Activated naive CD4-positive, alpha-beta T cell treated with anti-CD3 and anti-CD28 coated beads, Interleukin-2, amount 50 U/mL, for 24 hours (primary cell): Measurements from ENCODE around the gene CAPN2.

Experiments used
- H3K27ac Mint-ChIP-seq: one replicate; pipeline ENCODE4 v1.8.0; 2021; ENCODE audit warnings: mild to moderate bottlenecking, mixed read lengths
- H3K27me3 Mint-ChIP-seq: one replicate; pipeline ENCODE4 v1.8.0; 2021; ENCODE audit warnings: mixed read lengths
- H3K36me3 Mint-ChIP-seq: one replicate; pipeline ENCODE4 v1.8.0; 2021; ENCODE audit warnings: mixed read lengths
- H3K4me1 Mint-ChIP-seq: one replicate; pipeline ENCODE4 v1.8.0; 2021; ENCODE audit warnings: mixed read lengths
- H3K4me3 Mint-ChIP-seq: one replicate; pipeline ENCODE4 v1.8.0; 2021; ENCODE audit warnings: mild to moderate bottlenecking, mixed read lengths
- H3K9me3 Mint-ChIP-seq: one replicate; pipeline ENCODE4 v1.8.0; 2021; ENCODE audit warnings: mixed read lengths

CAPN2 gene

DNA sequence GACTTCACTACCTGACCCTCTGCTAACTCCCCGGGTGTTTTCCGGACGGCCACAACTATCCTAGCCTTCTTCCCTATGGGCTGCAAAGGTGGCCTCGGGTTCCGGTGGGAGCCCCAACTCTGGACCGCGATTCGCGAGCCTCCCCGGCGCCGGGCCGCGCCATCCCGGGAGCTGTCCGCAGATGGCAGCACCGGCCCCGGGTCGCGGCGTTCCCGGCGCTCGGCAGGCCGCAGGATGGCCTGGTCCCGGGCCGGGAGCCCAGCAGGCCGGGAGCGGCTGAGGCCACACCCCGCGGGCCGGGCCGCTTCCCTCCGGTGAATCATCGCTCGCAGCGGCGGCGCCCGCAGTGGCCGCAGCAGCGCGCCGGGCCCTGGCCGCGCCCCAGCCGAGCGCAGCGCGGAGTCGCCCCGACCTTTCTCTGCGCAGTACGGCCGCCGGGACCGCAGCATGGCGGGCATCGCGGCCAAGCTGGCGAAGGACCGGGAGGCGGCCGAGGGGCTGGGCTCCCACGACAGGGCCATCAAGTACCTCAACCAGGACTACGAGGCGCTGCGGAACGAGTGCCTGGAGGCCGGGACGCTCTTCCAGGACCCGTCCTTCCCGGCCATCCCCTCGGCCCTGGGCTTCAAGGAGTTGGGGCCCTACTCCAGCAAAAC lies at the start of gene CAPN2:
Gene CAPN2, plus strand, starts transcription at position 346 of the 656 bp plus-strand sequence. Its CDS starts 102 bp downstream, at position 448.
- Mint-ChIP-seq H3K4me1 (peaks cover 69% of the 10 kb centered on the region), H3K36me3 (peaks cover 2% of the 10 kb centered on the region), H3K27ac (peak within 1 kb of the TSS; percentile 78), H3K4me3 (peak within 1 kb of the TSS; percentile 82), H3K27me3 (no peaks in the 10 kb centered on the region), H3K9me3 (no peaks in the 10 kb centered on the region)

DNA sequence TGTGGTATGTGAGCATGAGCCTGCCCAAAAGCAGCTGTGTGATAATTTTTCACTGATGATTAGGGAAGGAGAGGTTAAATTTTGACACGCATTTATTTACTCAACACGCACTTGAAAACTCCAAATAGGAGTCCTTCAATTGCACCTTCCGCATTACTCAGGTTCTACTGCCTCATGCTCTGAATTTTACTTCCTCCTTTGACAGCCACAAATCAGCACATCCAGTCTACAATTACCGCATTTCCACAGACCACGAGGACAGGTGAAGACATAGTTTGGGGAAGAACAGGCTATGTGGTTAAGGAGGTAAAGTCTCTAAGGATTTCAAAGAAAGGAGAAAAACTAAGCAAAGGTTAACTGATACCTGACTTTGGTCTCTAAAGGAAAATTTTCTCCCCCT lies 49.4 kb upstream of the CAPN2 start:
- peaks cover 3% of the 10 kb centered on the region for H3K27me3 Mint-ChIP-seq
- no peaks in the 10 kb centered on the region for H3K36me3 Mint-ChIP-seq
- H3K9me3 Mint-ChIP-seq = no peaks in the 10 kb centered on the region
- no peak overlapping the region for H3K4me3 Mint-ChIP-seq
- no peaks in the 10 kb centered on the region for H3K4me1 Mint-ChIP-seq
- H3K27ac Mint-ChIP-seq = no peak overlapping the region

DNA sequence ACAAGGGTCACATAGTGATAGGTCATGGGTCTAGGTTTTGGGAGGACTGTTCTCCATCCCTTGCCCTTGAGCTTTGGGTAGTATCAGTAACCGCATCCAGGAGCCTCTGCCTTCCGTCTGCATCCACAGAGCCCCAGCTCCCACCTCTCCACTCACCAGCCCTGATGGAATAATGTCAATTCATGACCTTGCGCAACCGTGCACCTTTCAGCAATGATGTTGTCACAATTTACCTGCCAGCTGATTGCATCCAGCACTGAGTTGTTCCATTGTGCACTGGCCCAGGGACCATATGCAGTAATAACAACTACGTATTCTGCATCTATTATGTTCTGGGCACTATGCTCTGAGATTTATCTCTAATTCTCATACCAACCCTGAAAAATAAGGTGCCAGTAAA lies 48.2 kb upstream of the CAPN2 start:
- Mint-ChIP-seq H3K36me3 (no peaks in the 10 kb centered on the region), H3K4me1 (no peaks in the 10 kb centered on the region), H3K27ac (no peak overlapping the region), H3K27me3 (peaks cover 3% of the 10 kb centered on the region), H3K9me3 (no peaks in the 10 kb centered on the region), H3K4me3 (no peak overlapping the region)

DNA sequence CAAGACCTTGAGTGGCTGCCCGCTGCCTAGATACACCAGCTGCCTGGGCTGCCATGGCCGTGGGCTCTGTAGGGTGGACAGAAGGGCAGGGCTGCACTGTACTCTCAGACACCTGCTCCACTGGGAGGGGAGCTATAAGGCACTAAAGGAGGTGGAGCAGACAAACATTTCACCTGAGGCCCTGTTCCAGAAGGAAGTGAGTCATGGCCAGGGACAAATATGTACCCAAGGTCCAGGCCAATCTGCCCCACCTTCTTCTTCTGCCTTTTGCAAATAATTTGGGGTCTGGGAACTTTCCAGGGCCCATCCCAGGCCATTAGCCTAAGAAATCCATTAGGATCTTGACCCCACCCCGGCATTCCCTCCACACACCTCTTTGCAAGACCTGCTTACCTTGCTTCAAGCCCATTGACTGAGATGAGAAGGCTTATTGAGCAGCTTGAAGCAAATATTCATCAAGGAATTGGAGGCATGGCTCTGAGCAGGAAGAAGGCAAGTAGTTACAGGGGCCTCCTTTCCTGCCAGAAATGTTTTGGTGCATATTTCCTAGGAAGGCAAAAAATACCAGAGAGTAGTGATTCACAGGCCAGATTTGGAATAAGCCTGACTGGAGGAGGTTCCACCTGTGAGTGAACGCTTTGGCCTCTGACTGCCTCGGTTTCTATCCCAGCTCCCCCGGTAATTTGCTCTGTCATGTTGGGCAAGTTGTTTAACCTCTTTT lies 46.6 kb upstream of the CAPN2 start, which contains the start of gene CAPN8:
Gene CAPN8, minus strand, starts transcription at position 110 of the 721 bp plus-strand sequence. Its CDS starts 55 bp downstream, at position 55.
- no peaks in the 10 kb centered on the region for H3K36me3 Mint-ChIP-seq
- H3K27ac Mint-ChIP-seq = no peak within 1 kb of the TSS
- H3K27me3 Mint-ChIP-seq = no peaks in the 10 kb centered on the region
- H3K9me3 Mint-ChIP-seq = no peaks in the 10 kb centered on the region
- H3K4me3 Mint-ChIP-seq = no peak within 1 kb of the TSS
- H3K4me1 Mint-ChIP-seq = no peaks in the 10 kb centered on the region

DNA sequence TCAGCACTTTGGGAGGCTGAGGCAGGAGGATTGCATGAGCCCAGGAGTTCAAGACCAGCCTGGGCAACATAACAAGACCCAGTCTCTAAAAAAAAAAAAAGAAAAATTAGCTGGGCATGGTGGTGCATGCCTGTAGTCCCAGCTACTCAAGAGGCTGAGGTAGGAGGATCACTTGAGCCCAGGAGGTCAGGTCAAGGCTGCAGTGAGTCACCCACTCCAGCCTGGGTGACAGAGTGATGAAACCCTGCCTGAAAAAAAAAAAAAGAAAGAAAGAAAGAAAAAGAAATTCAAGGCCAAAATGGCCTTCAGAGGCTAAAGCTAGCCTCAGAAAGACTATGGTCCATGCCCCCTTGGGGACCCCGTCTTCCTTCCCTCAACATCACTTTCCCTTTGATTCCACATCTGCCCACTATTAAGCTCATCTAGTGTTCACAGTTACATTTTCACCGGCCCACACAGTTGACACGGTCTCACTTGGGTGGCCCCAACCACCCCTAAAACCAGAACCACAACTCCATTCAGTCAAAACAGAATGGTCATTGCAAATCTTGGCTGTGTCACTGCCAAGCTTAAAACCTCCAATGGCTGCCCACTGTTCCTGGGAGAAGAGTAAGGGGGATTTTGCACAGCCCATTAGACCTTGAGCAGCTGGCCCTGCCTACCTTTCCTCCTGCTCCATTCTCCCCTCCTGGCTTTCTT lies 44.7 kb upstream of the CAPN2 start:
- H3K27me3 Mint-ChIP-seq = no peaks in the 10 kb centered on the region

DNA sequence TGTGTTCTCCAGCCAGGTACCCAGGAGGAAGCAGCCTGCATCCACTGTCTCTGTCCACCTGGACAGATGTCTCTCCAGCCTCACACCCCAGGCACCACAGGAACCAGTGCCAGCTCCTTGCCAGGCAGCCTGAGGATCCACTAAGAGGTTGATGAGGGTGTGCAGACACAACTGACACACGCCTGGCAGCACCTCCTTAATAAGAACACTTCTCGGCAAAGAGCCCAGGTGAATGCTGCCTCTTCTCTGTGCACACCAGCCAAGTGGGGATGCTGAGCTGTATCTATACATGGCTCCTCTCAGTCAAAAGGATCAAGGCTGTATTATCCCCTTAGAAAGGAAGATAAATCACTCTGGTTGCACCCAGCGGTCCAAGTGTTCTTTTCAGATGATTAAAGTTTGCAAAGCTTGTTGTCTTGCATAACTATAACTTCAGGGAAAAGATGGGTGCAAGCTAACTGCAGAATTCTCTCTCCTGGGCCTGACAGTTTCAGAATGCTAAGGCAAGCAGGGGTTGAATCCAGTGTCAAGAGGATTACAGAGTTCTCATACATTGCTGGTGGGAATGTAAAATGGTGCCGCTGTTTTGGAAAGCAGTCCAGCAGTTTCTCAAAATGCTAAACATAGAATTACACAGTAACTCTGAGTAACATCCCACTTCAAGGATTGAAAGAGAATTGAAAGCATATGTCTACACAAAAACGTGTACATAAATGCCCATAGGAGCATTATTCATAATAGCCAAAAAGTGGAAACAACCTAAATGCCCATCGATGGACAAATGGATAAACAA lies 43.1 kb upstream of the CAPN2 start:
- no peak overlapping the region for H3K4me3 Mint-ChIP-seq
- H3K27me3 Mint-ChIP-seq = no peaks in the 10 kb centered on the region
- no peaks in the 10 kb centered on the region for H3K36me3 Mint-ChIP-seq
- H3K27ac Mint-ChIP-seq = no peak overlapping the region
- no peaks in the 10 kb centered on the region for H3K4me1 Mint-ChIP-seq
- no peaks in the 10 kb centered on the region for H3K9me3 Mint-ChIP-seq

More for the DNA sequence above, 44.7 kb upstream of the CAPN2 start:
- no peaks in the 10 kb centered on the region for H3K36me3 Mint-ChIP-seq
- H3K27ac Mint-ChIP-seq = no peak overlapping the region
- no peak overlapping the region for H3K4me3 Mint-ChIP-seq
- H3K9me3 Mint-ChIP-seq = no peaks in the 10 kb centered on the region
- no peaks in the 10 kb centered on the region for H3K4me1 Mint-ChIP-seq

DNA sequence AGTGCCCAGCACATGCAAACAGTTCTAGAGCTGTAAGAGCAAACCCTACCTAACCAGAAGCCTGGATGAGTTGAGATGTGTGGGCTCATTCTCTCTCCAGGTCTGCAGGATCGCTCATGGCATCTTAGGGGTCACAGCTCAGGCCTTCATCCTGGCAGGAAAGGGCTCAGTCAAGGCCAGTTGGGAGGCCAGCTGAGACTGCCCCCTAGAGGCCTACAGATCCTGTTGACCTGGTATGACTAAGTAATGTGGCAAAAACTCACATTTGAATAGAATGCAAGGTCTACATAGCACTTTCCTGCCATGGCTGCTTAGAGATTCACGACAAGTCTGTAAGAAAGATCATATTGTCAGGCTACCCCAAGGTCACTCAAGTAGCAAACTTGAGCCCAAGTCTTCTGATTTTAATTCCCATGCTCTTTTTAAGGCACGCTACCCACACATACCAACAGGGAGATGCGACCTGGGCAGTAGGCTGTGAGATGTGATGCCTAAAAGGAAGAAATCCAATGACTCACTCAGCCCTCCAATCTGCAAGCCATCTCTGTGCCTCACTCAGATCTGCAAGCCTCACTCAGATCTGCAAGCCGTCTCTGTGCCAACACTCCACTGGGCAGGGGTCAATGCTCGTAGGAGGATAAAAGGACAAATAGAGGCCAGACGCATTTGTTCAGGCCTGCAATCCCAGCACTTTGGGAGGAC lies 41.7 kb upstream of the CAPN2 start:
- Mint-ChIP-seq H3K27me3 (no peaks in the 10 kb centered on the region), H3K27ac (no peak overlapping the region), H3K4me1 (no peaks in the 10 kb centered on the region), H3K9me3 (peaks cover 8% of the 10 kb centered on the region), H3K36me3 (peaks cover 2% of the 10 kb centered on the region), H3K4me3 (no peak overlapping the region)

DNA sequence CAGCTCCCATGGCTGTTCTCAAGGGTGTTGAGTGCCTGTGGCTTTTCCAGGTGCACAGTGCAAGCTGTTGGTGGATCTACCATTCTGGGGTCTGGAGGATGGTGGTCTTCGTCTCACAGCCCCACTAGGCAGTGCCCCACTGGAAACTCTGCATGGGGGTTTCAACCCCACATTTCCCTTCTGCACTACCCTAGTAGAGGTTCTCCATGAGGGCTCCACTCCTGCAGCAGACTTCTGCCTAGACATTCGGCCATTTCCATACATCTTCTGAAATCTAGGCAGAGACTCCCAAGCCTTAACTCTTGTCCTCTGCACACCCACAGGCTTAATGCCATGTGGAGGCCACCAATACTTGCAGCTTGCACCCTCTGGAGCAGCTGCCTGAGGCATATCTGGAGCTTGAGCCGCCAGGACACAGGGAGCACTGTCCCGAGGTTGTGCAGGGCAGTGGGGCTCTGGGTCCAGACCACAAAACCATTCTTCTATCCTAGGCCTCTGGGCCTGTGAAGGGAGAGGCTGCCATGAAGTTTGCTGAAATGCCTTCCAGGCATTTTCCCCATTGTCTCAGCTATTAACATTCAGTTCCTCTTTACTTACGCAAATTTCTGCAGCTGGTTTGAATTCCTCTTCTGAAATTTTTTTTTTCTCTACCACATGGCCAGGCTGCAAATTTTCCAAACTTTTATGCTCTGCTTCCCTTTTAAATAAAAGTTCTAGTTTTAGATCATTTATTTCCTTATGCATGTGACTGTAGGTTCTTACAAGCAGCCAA lies 38.0 kb upstream of the CAPN2 start:
- H3K9me3 Mint-ChIP-seq = peaks cover 8% of the 10 kb centered on the region
- no peaks in the 10 kb centered on the region for H3K27me3 Mint-ChIP-seq
- no peaks in the 10 kb centered on the region for H3K4me1 Mint-ChIP-seq
- H3K4me3 Mint-ChIP-seq = no peak overlapping the region
- H3K36me3 Mint-ChIP-seq = peaks cover 4% of the 10 kb centered on the region
- no peak overlapping the region for H3K27ac Mint-ChIP-seq

DNA sequence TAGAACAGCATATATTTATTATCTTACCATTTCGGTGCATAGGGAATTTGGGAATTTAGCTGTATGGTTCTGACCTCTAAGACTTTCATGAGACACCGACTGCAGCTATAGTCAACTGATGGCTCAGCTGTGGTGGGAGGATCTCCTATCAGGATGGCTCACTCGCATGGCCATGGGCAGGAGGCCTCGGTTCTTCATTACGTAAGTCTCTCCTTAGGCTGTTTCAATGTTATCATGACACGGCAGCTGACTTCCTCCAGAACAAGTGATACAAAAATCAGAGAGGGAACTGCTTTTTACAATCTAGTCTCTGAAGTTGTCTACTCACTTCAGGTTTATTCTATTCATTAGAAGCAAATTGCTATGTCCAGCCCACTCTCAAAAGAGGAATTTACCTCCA lies 33.5 kb upstream of the CAPN2 start:
- Mint-ChIP-seq H3K9me3 (peaks cover 8% of the 10 kb centered on the region), H3K4me3 (no peak overlapping the region), H3K4me1 (no peaks in the 10 kb centered on the region), H3K27ac (no peak overlapping the region), H3K36me3 (peaks cover 4% of the 10 kb centered on the region), H3K27me3 (no peaks in the 10 kb centered on the region)

DNA sequence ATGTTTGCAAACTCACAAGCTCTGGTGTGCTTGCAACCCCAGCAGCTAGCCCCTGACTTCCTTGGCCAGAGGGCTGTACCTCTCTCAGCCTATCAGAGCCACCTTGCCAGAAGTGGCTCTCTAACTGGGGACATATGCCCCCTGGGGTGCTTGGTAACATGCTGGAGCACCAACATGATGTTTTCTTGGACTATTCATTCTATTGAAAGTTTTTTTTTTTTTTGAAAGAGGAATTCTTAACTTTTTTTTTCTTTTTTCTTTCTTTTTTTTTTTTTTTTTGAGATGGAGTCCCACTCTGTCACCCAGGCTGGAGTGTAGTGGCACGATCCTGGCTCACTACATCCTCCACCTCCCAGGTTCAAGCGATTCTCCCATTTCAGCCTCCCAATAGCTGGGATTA lies 32.2 kb upstream of the CAPN2 start:
- H3K4me1 Mint-ChIP-seq = no peaks in the 10 kb centered on the region
- peaks cover 1% of the 10 kb centered on the region for H3K9me3 Mint-ChIP-seq

DNA sequence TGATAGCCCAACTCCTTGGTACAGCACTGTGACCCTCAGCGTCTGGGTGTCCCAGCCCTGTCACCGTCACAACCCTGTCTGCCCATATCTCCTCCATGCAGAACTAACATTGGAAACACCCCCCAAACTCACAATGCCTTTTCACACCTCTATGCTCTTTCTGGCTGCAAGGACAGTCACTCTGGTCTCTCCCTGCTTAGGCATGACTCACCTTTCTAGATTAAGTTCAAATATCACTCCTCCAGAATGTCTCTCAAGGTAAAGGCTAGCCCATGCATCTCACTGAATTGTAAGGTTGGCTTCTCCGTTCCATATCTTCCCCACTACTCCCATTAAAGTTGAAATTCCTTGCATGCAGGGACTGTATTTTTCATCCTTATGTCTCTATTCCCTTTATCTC lies 29.8 kb upstream of the CAPN2 start:
- no peaks in the 10 kb centered on the region for H3K36me3 Mint-ChIP-seq
- H3K9me3 Mint-ChIP-seq = no peaks in the 10 kb centered on the region
- H3K4me3 Mint-ChIP-seq = no peak overlapping the region
- H3K4me1 Mint-ChIP-seq = no peaks in the 10 kb centered on the region
- no peaks in the 10 kb centered on the region for H3K27me3 Mint-ChIP-seq
- H3K27ac Mint-ChIP-seq = no peak overlapping the region

More for the DNA sequence above, 32.2 kb upstream of the CAPN2 start:
- Mint-ChIP-seq H3K4me3 (no peak overlapping the region), H3K36me3 (peaks cover 2% of the 10 kb centered on the region), H3K27ac (no peak overlapping the region), H3K27me3 (no peaks in the 10 kb centered on the region)

DNA sequence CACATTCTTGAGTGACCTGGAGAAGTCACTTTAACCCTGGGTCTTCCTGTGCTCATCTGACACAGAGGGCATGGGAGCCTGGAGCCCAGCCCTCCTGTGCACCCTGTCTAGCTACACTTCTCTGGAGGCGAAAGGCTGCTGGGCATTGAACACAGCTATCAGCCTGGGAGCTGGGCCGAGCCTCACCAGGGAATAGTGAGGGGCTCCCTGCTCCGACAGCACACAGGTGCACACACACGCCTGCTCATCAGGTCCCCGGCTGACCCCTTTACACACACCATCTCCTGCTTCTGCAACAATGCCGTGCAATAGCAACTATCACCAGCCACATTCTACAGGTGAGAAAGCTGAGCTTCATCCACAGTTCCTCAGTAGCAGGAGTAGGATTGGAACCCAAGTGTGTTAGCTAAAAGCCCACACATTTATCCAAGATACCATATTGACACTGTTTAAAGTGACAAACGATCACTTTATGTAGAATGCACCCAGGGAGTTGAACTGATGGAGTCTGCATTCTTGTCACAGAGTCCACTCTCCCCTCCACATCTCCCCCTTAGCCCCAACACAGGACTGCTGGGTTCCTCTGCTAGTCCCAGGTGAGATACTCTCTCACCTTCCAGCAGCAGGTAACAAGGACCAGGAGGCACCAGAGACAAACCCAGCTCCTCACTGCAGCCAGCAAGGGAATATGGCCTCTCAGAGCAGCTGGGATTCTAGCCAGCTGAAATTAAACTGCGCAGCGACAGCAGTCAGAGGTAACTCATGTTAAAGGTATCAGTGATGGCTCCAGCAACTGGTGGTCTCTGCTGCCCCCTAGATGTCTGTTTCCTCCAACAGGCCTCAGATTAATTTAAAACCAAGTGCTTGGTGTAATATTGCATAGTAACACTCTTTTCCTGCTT lies 28.5 kb upstream of the CAPN2 start:
- Mint-ChIP-seq H3K4me1 (no peaks in the 10 kb centered on the region), H3K36me3 (peaks cover 2% of the 10 kb centered on the region), H3K9me3 (no peaks in the 10 kb centered on the region), H3K27me3 (no peaks in the 10 kb centered on the region), H3K4me3 (no peak overlapping the region), H3K27ac (no peak overlapping the region)

DNA sequence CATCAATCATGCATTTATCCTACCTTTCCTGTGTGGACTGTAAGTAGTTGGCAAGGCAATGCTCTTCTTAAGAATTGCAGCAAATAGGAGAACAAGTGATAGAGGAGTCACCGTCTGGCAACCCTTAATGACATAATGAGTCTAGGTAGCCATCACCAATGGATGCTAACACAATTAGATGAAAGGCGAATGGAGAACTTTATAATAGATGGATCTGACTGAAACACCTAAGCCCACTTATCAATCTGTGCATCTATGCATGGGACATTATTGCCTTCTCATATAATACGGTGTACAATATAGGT lies 27.9 kb upstream of the CAPN2 start:
- no peaks in the 10 kb centered on the region for H3K27me3 Mint-ChIP-seq
- no peak overlapping the region for H3K4me3 Mint-ChIP-seq
- H3K36me3 Mint-ChIP-seq = peaks cover 2% of the 10 kb centered on the region
- H3K4me1 Mint-ChIP-seq = no peaks in the 10 kb centered on the region
- no peak overlapping the region for H3K27ac Mint-ChIP-seq
- H3K9me3 Mint-ChIP-seq = no peaks in the 10 kb centered on the region

DNA sequence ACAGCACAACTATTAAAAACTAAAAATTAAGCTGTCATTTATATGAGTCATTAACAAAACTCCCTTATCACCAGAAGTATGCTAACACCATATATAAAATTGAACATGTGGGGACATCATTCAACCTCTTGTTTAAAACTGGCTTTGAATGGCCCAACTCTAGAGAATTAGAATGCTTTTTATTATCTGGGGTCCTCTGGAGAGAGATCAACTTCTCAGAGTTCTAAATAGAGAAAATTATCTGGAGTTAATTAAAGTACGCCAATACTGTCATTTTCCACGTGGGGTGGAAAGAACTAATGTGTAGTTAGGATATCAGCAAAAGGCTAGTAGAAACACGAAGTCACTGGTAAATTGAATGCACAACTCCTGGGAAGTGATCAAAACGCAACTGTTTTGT lies 21.2 kb upstream of the CAPN2 start:
- peaks cover 2% of the 10 kb centered on the region for H3K36me3 Mint-ChIP-seq
- no peak overlapping the region for H3K4me3 Mint-ChIP-seq
- no peak overlapping the region for H3K27ac Mint-ChIP-seq
- no peaks in the 10 kb centered on the region for H3K9me3 Mint-ChIP-seq
- no peaks in the 10 kb centered on the region for H3K27me3 Mint-ChIP-seq
- no peaks in the 10 kb centered on the region for H3K4me1 Mint-ChIP-seq
